Hepatocyte (in vitro differentiated cells): ENCODE results near the gene ZNF280D.

ENCODE experiments used
- EZH2 ChIP-seq: fragments of 200-600 bp; sonication (generic); IDR thresholded peaks from 2 replicates; pipeline ENCODE4 v1.6.1; 2016; ENCODE audit warnings: antibody characterized with exemption, mild to moderate bottlenecking, borderline replicate concordance
- EZH2phosphoT487 ChIP-seq: fragments of 200-600 bp; sonication (generic); IDR thresholded peaks from one replicate; pipeline ENCODE4 v1.6.1; 2018; ENCODE audit warnings: antibody characterized with exemption, mild to moderate bottlenecking, low read depth, moderate library complexity; ENCODE audit not compliant: unreplicated experiment, severe bottlenecking
- TF ChIP-seq, protein P1 (sequence below): fragments of 200-600 bp; sonication (generic); IDR thresholded peaks from 2 replicates; pipeline ENCODE4 v1.5.1; 2016; ENCODE audit warnings: antibody characterized with exemption, mild to moderate bottlenecking; ENCODE audit not compliant: poor library complexity

DNA sequence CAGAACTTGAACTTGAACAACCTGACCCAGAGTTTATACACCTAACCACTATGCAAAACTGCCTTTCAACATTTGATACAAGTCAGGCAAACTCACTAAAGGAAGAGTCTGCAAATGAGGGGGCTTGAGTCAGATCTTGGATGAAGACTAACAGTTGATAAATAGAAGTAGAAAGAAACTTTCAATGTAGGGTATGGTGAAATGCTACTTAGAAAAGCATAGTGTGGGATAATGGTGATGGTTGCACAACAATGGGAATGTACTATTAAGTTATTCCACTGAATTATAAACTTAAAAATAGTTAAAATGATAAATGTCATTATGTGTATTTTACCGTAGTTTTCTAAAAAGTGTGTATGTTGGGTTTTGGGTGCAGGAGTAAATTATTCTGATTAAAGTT lies 19.7 kb upstream of the ZNF280D start:
- TF ChIP-seq, protein P1, sequence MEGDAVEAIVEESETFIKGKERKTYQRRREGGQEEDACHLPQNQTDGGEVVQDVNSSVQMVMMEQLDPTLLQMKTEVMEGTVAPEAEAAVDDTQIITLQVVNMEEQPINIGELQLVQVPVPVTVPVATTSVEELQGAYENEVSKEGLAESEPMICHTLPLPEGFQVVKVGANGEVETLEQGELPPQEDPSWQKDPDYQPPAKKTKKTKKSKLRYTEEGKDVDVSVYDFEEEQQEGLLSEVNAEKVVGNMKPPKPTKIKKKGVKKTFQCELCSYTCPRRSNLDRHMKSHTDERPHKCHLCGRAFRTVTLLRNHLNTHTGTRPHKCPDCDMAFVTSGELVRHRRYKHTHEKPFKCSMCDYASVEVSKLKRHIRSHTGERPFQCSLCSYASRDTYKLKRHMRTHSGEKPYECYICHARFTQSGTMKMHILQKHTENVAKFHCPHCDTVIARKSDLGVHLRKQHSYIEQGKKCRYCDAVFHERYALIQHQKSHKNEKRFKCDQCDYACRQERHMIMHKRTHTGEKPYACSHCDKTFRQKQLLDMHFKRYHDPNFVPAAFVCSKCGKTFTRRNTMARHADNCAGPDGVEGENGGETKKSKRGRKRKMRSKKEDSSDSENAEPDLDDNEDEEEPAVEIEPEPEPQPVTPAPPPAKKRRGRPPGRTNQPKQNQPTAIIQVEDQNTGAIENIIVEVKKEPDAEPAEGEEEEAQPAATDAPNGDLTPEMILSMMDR: no peak
- TF ChIP-seq EZH2: no peak
- no peak for TF ChIP-seq EZH2phosphoT487
